Measurements from ENCODE around the gene NPLOC4.

Gene NPLOC4

GRCh38 chr17:81545160-81545949 is 91.6 kb downstream of the NPLOC4 start:
- no peak for DNase-seq (ENCODE audit: low spot score)

- DNase-seq (ENCODE audit: low spot score) = no peak
These were observed 92.5 kb downstream of the NPLOC4 start for GRCh38 chr17:81544281-81544974.

- no peak for DNase-seq (ENCODE audit: low spot score)
These were observed 93.2 kb downstream of the NPLOC4 start for GRCh38 chr17:81543756-81544155.

GRCh38 chr17:81543339-81543675 is 93.6 kb downstream of the NPLOC4 start:
- no peak for DNase-seq (ENCODE audit: low spot score)

GRCh38 chr17:81542431-81543338 is 94.2 kb downstream of the NPLOC4 start:
- no peak for DNase-seq (ENCODE audit: low spot score)

- no peak for DNase-seq (ENCODE audit: low spot score)
These were observed 95.8 kb downstream of the NPLOC4 start for GRCh38 chr17:81541123-81541522.

- DNase-seq (ENCODE audit: low spot score) = no peak
These were observed 96.3 kb downstream of the NPLOC4 start for GRCh38 chr17:81540676-81541027.

- DNase-seq (ENCODE audit: low spot score) = no peak
These were observed 96.8 kb downstream of the NPLOC4 start for GRCh38 chr17:81539961-81540675.

GRCh38 chr17:81539571-81539900 is 97.4 kb downstream of the NPLOC4 start:
- DNase-seq (ENCODE audit: low spot score) = no peak

GRCh38 chr17:81538651-81539570 is 98.0 kb downstream of the NPLOC4 start:
- no peak for DNase-seq (ENCODE audit: low spot score)

- DNase-seq (ENCODE audit: low spot score) = no peak
These were observed 98.9 kb downstream of the NPLOC4 start for GRCh38 chr17:81537856-81538555.

GRCh38 chr17:81537343-81537855 is 99.5 kb downstream of the NPLOC4 start:
- no peak for DNase-seq (ENCODE audit: low spot score)

- DNase-seq (ENCODE audit: low spot score) = no peak
These were observed 100.3 kb downstream of the NPLOC4 start for GRCh38 chr17:81536299-81537290.

GRCh38 chr17:81535480-81536298 is 101.2 kb downstream of the NPLOC4 start:
- no peak for DNase-seq (ENCODE audit: low spot score)

- no peak for DNase-seq (ENCODE audit: low spot score)
These were observed 101.9 kb downstream of the NPLOC4 start for GRCh38 chr17:81535007-81535328.

GRCh38 chr17:81534157-81535006 is 102.5 kb downstream of the NPLOC4 start:
- no peak for DNase-seq (ENCODE audit: low spot score)

Data from activated CD4-positive, alpha-beta T cell treated with anti-CD3 and anti-CD28 coated beads, Interleukin-2, Interleukin-4, amounts not matched to agents 100 ng/mL and 50 ng/mL, durations not matched to agents 16 hours and 8 hours (primary cell).